LNCaP clone FGC (cell line): Measurements from ENCODE around the gene TRIP11.

ENCODE experiments used
- DNase-seq: peaks from one replicate; pipeline ENCODE4 v3.0.0-alpha.2; 2011; ENCODE audit warnings: low read depth
- H3K4me3 ChIP-seq: 2 replicates; pipeline ENCODE4 v1.5.1; 2011; ENCODE audit warnings: mild to moderate bottlenecking, low read depth, low read length, control low read depth
- CTCF ChIP-seq: IDR thresholded peaks from 2 replicates; pipeline ENCODE4 v1.5.1; 2012; ENCODE audit warnings: mild to moderate bottlenecking; ENCODE audit not compliant: control insufficient read depth, insufficient read depth; ENCODE audit errors: extremely low read depth

The TRIP11 gene

GRCh38 chr14:92009604-92010003 is 30.3 kb downstream of the TRIP11 start:
- no peak overlapping the region for H3K4me3 ChIP-seq
- no peak for TF ChIP-seq CTCF
- DNase-seq, result no peak

GRCh38 chr14:92005019-92005418 is 34.8 kb downstream of the TRIP11 start:
- TF ChIP-seq CTCF, result no peak
- H3K4me3 ChIP-seq, result no peak overlapping the region
- no peak for DNase-seq

- DNase-seq, result no peak
- no peak for TF ChIP-seq CTCF
- no peak overlapping the region for H3K4me3 ChIP-seq
Measured at GRCh38 chr14:92004062-92004461, 35.8 kb downstream of the TRIP11 start.

GRCh38 chr14:91998667-91999570 is 40.9 kb downstream of the TRIP11 start:
- no peak overlapping the region for H3K4me3 ChIP-seq
- no peak for DNase-seq
- TF ChIP-seq CTCF, result no peak

GRCh38 chr14:91997492-91997891 is 42.4 kb downstream of the TRIP11 start:
- DNase-seq, result no peak
- no peak for TF ChIP-seq CTCF
- H3K4me3 ChIP-seq, result no peak overlapping the region

GRCh38 chr14:91996948-91997371 is 42.9 kb downstream of the TRIP11 start:
- no peak for DNase-seq
- TF ChIP-seq CTCF, result peak; percentile 54
- H3K4me3 ChIP-seq, result no peak overlapping the region

DNA sequence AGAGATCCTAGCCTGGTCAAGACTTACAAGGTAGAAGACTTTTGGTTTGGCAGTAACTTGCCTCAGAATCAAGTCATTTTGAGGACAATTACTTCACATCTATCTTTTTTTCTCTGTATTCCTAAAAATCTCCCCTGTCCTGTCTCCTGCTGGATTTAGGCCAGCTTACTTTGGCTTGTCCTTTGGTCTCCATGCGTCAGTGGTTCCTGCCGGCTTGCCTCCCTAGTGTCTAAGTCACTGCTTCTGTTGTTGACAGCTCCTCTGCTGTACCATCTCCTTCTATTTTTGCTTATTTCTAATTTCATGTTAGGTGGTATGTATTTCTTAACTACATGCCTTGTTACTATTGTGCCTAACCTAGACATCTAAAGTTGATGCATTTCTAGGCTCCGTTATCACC is 52.7 kb downstream of the TRIP11 start:
- DNase-seq, result no peak
- no peak for TF ChIP-seq CTCF
- H3K4me3 ChIP-seq, result no peak overlapping the region
